Measurements from ENCODE around the gene CCDC12. TPM values are rescaled to one million over a fixed set of nuclear protein-coding genes. Genes with fewer than 3 reads are reported as not detected.

The CCDC12 gene
- total RNA-seq, 2 donors from 2014 or later: 46.7 to 47.8 TPM

GRCh38 chr3:46986055-46986730 lies 9.6 kb upstream of the CCDC12 start:
- no peak for DNase-seq
- H3K4me1 ChIP-seq (ENCODE audit: control insufficient read depth, insufficient read depth, low read length): peaks cover 14% of the 10 kb centered on the region
- H3K36me3 ChIP-seq (ENCODE audit: control insufficient read depth, insufficient read depth, low read length): no peaks in the 10 kb centered on the region
- no peak overlapping the region for H3K4me3 ChIP-seq (ENCODE audit: low read length)
- H3K4me1 Mint-ChIP-seq: peaks cover 38% of the 10 kb centered on the region
- no peak overlapping the region for H3K27ac ChIP-seq (ENCODE audit: low read depth, low read length)
- no peaks in the 10 kb centered on the region for H3K9me3 Mint-ChIP-seq
- no peak for TF ChIP-seq CTCF (conservative IDR thresholded peaks at IDR 0.05)
- no peak overlapping the region for H3K27ac Mint-ChIP-seq
- 95 to 100% methylated on average over 2 to 4 of the region's 4 CpGs for WGBS, 2 experiments (ENCODE audit: insufficient coverage in 1 of 2, insufficient read length in 1 of 2)
- no peaks in the 10 kb centered on the region for H3K9me3 ChIP-seq (ENCODE audit: control insufficient read depth, low read length)
- H3K36me3 Mint-ChIP-seq (ENCODE audit: low read depth): peaks cover 6% of the 10 kb centered on the region
- H3K27me3 Mint-ChIP-seq (ENCODE audit: insufficient read depth): no peaks in the 10 kb centered on the region
- no peak overlapping the region for H3K4me3 Mint-ChIP-seq
- no peak overlapping the region for H3K9ac ChIP-seq (ENCODE audit: extremely low read depth, low read length, poor library complexity, severe bottlenecking)
- H3K27me3 ChIP-seq (ENCODE audit: control insufficient read depth, insufficient read depth, low read length, poor library complexity, severe bottlenecking): no peaks in the 10 kb centered on the region

GRCh38 chr3:46985588-46985987 lies 9.0 kb upstream of the CCDC12 start:
- H3K4me1 Mint-ChIP-seq: peaks cover 40% of the 10 kb centered on the region
- H3K9me3 Mint-ChIP-seq: no peaks in the 10 kb centered on the region
- no peak for TF ChIP-seq CTCF (conservative IDR thresholded peaks at IDR 0.05)

GRCh38 chr3:46984591-46985459 lies 8.3 kb upstream of the CCDC12 start:
- H3K4me3 ChIP-seq (ENCODE audit: low read length): no peak overlapping the region
- Mint-ChIP-seq H3K4me3 (no peak overlapping the region), H3K27me3 (ENCODE audit: insufficient read depth) (peaks cover 3% of the 10 kb centered on the region), H3K4me1 (peaks cover 40% of the 10 kb centered on the region), H3K27ac (no peak overlapping the region), H3K9me3 (no peaks in the 10 kb centered on the region), H3K36me3 (ENCODE audit: low read depth) (peaks cover 2% of the 10 kb centered on the region)
- H3K27me3 ChIP-seq (ENCODE audit: control insufficient read depth, insufficient read depth, low read length, poor library complexity, severe bottlenecking): no peaks in the 10 kb centered on the region
- no peak for DNase-seq
- peaks cover 17% of the 10 kb centered on the region for H3K4me1 ChIP-seq (ENCODE audit: control insufficient read depth, insufficient read depth, low read length)
- H3K9ac ChIP-seq (ENCODE audit: extremely low read depth, low read length, poor library complexity, severe bottlenecking): no peak overlapping the region
- 93 to 100% methylated on average over 6 to 11 of the region's 11 CpGs for WGBS, 2 experiments (ENCODE audit: insufficient coverage in 1 of 2, insufficient read length in 1 of 2)
- H3K36me3 ChIP-seq (ENCODE audit: control insufficient read depth, insufficient read depth, low read length): no peaks in the 10 kb centered on the region
- no peak for TF ChIP-seq CTCF (conservative IDR thresholded peaks at IDR 0.05)
- no peak overlapping the region for H3K27ac ChIP-seq (ENCODE audit: low read depth, low read length)
- no peaks in the 10 kb centered on the region for H3K9me3 ChIP-seq (ENCODE audit: control insufficient read depth, low read length)

More at GRCh38 chr3:46985588-46985987, 9.0 kb upstream of the CCDC12 start:
- no peaks in the 10 kb centered on the region for H3K27me3 ChIP-seq (ENCODE audit: control insufficient read depth, insufficient read depth, low read length, poor library complexity, severe bottlenecking)
- no peak for DNase-seq
- 91 to 100% methylated on average over 1 to 5 of the region's 5 CpGs for WGBS, 2 experiments (ENCODE audit: insufficient coverage in 1 of 2, insufficient read length in 1 of 2)
- peaks cover 6% of the 10 kb centered on the region for H3K36me3 Mint-ChIP-seq (ENCODE audit: low read depth)
- H3K27ac Mint-ChIP-seq: no peak overlapping the region
- no peaks in the 10 kb centered on the region for H3K27me3 Mint-ChIP-seq (ENCODE audit: insufficient read depth)
- no peaks in the 10 kb centered on the region for H3K36me3 ChIP-seq (ENCODE audit: control insufficient read depth, insufficient read depth, low read length)
- H3K4me3 Mint-ChIP-seq: no peak overlapping the region
- H3K27ac ChIP-seq (ENCODE audit: low read depth, low read length): no peak overlapping the region
- peaks cover 16% of the 10 kb centered on the region for H3K4me1 ChIP-seq (ENCODE audit: control insufficient read depth, insufficient read depth, low read length)
- H3K4me3 ChIP-seq (ENCODE audit: low read length): no peak overlapping the region
- H3K9ac ChIP-seq (ENCODE audit: extremely low read depth, low read length, poor library complexity, severe bottlenecking): no peak overlapping the region
- no peaks in the 10 kb centered on the region for H3K9me3 ChIP-seq (ENCODE audit: control insufficient read depth, low read length)
